Right lobe of liver (tissue), 4 donors: ENCODE results near the gene CUEDC1.

Experiments used
- POLR2A ChIP-seq: fragments of 450-650 bp; IDR thresholded peaks from one replicate; pipeline ENCODE4 v1.6.1; 2017; ENCODE audit warnings: antibody characterized with exemption, mild to moderate bottlenecking
- TF ChIP-seq, protein P1 (sequence below), 4 donors: fragments of 200-600 bp in 3 of 4; fragments of 450-650 bp in 1 of 4; IDR thresholded peaks; one replicate each; pipeline versions ENCODE4 v1.5.1 to v1.8.0; 2016 to 2022; ENCODE audit warnings: antibody characterized with exemption in 4 of 4, mild to moderate bottlenecking in 2 of 4
- donor health status: DM: no; HTN: no; CAD: no.
- donor health status: DM: no; HTN: no; CAD: no.
- donor health status: DM: no; HTN: yes; CAD: no.

DNA sequence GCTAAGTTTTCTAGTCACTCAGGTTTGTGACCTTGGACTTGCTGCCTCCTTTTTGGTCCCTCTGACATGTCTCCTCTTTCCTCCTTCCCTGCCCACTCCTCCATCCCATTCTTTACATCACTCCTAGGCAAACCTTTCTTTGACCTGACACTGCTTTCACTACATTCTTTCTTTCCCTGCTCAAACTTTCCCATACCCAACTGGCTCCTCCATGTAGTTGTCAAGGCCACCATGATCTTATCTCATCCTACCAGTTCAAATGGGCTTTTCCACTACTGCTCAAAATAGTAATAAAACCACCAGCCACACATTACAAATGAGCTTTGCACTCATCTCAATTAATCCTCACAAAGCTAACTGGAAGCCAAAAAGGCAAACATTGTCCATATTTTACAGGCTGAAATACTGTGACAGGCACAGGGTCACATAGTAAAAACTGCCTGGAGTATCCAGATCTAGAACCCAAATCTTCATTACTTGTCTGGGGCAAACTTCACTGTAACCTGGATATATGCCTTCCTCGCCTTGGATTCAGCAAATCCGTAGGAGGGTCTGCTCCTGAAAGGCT lies 119.8 kb downstream of the CUEDC1 start:
- no peak for TF ChIP-seq POLR2A
- TF ChIP-seq, protein P1, sequence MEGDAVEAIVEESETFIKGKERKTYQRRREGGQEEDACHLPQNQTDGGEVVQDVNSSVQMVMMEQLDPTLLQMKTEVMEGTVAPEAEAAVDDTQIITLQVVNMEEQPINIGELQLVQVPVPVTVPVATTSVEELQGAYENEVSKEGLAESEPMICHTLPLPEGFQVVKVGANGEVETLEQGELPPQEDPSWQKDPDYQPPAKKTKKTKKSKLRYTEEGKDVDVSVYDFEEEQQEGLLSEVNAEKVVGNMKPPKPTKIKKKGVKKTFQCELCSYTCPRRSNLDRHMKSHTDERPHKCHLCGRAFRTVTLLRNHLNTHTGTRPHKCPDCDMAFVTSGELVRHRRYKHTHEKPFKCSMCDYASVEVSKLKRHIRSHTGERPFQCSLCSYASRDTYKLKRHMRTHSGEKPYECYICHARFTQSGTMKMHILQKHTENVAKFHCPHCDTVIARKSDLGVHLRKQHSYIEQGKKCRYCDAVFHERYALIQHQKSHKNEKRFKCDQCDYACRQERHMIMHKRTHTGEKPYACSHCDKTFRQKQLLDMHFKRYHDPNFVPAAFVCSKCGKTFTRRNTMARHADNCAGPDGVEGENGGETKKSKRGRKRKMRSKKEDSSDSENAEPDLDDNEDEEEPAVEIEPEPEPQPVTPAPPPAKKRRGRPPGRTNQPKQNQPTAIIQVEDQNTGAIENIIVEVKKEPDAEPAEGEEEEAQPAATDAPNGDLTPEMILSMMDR (IDR thresholded peaks at IDR 0.05) = no peak
